ENCODE measurements around the gene CNTN5.

Gene CNTN5

GRCh38 chr11:100182927-100183326, 1162.2 kb downstream of the CNTN5 start:
- Histone ChIP-seq H3K9me3 (no peaks in the 10 kb centered on the region), H3K4me3 (ENCODE audit: low read depth, low read length) (no peak overlapping the region), H3K4me1 (no peaks in the 10 kb centered on the region), H3K27me3 (no peaks in the 10 kb centered on the region), H3K36me3 (no peaks in the 10 kb centered on the region)
- no peak for DNase-seq
- no peak for TF ChIP-seq CTCF (IDR thresholded peaks at IDR 0.05; ENCODE audit: low read depth, low read length)

GRCh38 chr11:100185588-100185987, 1164.8 kb downstream of the CNTN5 start:
- H3K36me3 ChIP-seq: no peaks in the 10 kb centered on the region
- no peak overlapping the region for H3K4me3 ChIP-seq (ENCODE audit: low read depth, low read length)
- no peaks in the 10 kb centered on the region for H3K4me1 ChIP-seq
- no peak for TF ChIP-seq CTCF (IDR thresholded peaks at IDR 0.05; ENCODE audit: low read depth, low read length)
- H3K9me3 ChIP-seq: no peaks in the 10 kb centered on the region
- no peak for DNase-seq
- no peaks in the 10 kb centered on the region for H3K27me3 ChIP-seq

GRCh38 chr11:100188137-100188783, 1167.5 kb downstream of the CNTN5 start:
- DNase-seq: no peak
- no peaks in the 10 kb centered on the region for H3K4me1 ChIP-seq
- no peak for TF ChIP-seq CTCF (IDR thresholded peaks at IDR 0.05; ENCODE audit: low read depth, low read length)
- H3K4me3 ChIP-seq (ENCODE audit: low read depth, low read length): no peak overlapping the region
- H3K27me3 ChIP-seq: no peaks in the 10 kb centered on the region
- H3K36me3 ChIP-seq: no peaks in the 10 kb centered on the region
- no peaks in the 10 kb centered on the region for H3K9me3 ChIP-seq

- Histone ChIP-seq H3K4me1 (no peaks in the 10 kb centered on the region), H3K4me3 (ENCODE audit: low read depth, low read length) (no peak overlapping the region), H3K27me3 (no peaks in the 10 kb centered on the region), H3K36me3 (no peaks in the 10 kb centered on the region), H3K9me3 (no peaks in the 10 kb centered on the region)
- TF ChIP-seq CTCF (IDR thresholded peaks at IDR 0.05; ENCODE audit: low read depth, low read length): no peak
- no peak for DNase-seq
These were observed 1169.6 kb downstream of the CNTN5 start for GRCh38 chr11:100190395-100190794.

GRCh38 chr11:100192181-100192580, 1171.4 kb downstream of the CNTN5 start:
- no peak for DNase-seq
- no peak for TF ChIP-seq CTCF (IDR thresholded peaks at IDR 0.05; ENCODE audit: low read depth, low read length)
- Histone ChIP-seq H3K27me3 (no peaks in the 10 kb centered on the region), H3K4me1 (no peaks in the 10 kb centered on the region), H3K36me3 (no peaks in the 10 kb centered on the region), H3K9me3 (no peaks in the 10 kb centered on the region), H3K4me3 (ENCODE audit: low read depth, low read length) (no peak overlapping the region)

- Histone ChIP-seq H3K36me3 (no peaks in the 10 kb centered on the region), H3K27me3 (no peaks in the 10 kb centered on the region), H3K4me1 (no peaks in the 10 kb centered on the region), H3K4me3 (ENCODE audit: low read depth, low read length) (no peak overlapping the region), H3K9me3 (no peaks in the 10 kb centered on the region)
- no peak for DNase-seq
- TF ChIP-seq CTCF (IDR thresholded peaks at IDR 0.05; ENCODE audit: low read depth, low read length): no peak
These were observed 1183.0 kb downstream of the CNTN5 start for GRCh38 chr11:100203789-100204188.

Data from BE2C (cell line).